Endothelial cell of hepatic sinusoid (primary cell): ENCODE results near the gene NCCRP1.

ENCODE experiments used
- in situ Hi-C: cut with HindIII; loops from 2 replicates; pipeline ENCODE4 v1.10.0; 2017; ENCODE audit warnings: low sequenced_read_pairs

NCCRP1 gene

DNA sequence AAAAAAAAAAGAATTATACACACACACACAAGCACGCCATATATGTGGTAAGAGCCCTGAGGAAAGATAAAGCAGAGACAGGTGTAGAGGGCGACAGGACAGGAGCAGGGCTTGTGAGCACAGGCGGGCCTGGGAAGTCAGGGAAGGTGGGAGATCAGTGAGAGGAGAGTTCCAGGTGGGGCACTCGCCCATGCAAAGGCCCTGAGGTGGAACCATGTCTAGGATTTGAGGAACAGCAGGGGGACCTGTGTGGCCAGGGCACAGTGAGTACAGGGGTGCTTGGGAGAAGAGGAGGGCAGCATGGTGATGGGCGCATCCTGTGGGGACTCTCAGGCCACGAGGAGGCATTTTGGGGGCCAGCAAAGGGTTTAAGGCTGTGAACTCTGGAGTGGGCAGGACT, 32.5 kb upstream of the NCCRP1 start:
- in situ Hi-C loops, result no loop called here

DNA sequence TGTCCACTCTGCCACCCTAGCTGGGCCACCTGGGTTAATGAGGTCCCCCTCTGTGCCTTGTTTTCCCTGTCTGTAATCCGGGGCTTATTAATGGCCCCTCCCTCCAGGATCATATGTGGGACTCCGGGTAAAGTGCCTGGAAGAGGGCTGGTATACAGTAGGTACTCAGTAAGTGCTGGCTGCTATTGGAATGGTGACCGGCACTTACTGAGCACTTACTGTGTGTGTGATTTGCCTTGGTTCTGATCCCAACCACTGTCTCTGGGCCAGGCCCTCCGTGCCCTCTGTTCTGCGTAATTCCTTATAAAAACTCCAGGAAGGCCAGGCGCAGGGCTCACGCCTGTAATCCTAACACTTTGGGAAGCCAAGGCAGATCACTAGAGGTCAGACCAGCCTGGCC, 30.9 kb upstream of the NCCRP1 start:
- in situ Hi-C loops, result no loop called here

DNA sequence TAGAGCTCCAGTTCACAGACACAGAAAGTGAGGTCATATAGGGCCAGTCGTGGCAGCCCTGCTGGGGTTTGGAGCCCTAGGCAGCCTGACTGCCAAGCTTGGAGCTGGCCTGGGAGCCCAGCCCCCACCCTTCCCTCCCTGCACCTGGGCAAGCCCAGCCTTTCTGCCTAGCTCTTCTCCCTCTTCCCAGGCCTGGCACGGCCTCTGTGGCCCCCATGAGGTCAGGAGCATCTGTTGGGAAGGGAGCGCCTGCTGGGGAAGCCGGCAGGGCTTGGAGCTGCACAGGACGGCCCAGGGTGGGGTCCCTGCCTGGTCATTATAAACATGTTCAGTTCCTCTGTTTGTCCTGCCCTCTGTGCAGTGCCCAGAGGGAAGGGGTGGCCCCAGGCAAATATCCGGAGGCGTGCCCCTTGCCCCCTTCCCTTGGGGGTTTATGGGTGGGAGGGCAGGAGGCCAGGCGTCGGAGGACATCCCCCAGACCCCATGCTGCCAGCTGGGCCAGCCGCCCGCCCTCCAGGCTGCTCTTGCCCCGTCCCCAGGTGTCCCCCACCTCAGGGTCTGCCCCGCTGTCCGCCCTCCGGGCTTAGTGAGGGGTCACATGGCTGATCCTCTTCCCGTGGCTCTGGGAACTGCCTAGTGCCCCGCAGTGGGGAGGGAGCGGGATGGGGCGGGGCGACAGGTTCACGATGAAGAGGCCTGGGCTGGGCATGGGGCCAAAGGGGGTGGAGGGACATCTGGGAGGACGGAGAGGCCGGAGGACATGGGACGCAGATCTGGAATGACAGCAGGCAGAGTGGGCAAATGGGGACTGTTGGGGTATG, 30.0 kb upstream of the NCCRP1 start:
- in situ Hi-C loops, result no loop called here

DNA sequence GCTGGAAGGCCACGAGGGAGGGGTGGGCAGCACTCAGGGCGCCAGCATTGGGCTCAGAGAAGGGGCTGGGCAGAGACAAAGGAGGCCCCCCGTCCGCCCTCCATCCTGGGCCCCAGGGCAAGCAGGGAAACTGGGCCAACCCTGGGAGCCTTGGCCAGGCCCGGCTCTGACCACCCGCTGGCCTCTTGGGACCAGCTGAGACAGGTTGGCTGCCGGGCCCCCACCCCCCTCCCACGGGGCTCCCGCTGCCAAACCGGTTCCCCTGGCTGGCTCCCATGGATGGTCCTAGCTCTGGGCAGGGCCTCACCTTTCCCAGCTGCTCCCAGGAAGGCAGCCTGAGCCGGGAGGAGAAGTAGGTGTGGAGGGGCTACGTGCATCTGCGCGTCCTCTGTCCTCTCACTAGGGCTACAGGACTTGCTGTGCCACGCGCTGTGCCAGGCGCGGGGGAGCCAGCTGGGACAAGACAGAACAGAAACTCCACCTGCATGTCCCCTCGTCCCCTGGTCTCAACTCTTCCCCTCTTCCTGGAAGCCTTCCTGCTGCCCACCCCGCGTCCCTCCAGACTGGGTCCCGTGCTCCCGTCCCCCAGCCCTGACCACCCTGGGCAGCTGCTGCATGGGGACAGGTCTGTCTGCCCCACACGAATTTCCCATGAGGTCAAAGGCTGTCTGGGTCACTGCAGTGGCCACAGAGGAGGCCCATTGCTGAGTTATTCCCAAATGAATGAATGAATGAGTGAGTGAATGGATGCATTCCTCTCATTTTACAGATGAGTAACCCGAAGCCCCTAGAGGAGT, 29.1 kb upstream of the NCCRP1 start:
- in situ Hi-C loops, result no loop called here

DNA sequence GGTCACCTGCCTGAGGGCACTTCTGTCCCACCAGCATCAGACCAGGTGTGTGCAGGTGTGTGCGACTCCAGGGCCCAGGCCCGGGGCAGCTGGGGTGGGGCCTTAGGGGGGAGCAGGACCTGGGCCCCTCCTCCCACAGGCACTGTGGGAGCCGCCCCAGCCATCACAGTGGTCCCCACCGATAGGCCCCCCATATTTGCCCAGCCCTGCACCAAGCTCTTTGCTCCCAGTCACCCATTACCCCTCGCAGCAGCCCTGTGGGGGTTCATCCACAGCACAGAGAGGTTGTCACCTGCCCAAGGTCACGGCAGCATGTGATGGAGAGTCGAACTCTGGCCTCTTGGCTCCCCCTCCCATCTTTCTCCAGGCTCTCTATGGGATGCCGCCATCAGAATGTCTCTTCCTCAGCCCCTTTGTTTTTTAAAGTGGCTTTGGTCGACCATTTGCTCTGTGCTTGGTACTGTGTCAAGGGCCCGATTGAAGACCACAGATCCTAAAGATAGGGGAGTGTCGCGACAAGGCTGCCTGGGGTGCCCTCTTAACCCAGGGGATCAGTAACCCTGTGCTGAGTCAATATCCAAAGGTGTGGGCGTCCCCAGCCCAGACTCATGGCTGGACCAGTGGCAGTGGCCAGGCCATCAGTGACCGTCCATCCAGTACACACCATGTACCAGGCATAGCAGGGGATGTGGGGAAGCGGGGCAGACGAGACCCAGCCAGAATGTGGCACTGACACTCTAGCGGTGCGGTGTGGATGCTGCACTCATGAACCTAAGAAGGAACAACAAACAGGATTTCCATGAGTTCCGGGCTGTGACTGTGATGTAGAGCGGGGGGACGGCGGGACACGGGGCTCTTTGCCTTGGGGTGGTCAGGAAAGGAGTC, 28.3 kb upstream of the NCCRP1 start:
- in situ Hi-C loops, result no loop called here

DNA sequence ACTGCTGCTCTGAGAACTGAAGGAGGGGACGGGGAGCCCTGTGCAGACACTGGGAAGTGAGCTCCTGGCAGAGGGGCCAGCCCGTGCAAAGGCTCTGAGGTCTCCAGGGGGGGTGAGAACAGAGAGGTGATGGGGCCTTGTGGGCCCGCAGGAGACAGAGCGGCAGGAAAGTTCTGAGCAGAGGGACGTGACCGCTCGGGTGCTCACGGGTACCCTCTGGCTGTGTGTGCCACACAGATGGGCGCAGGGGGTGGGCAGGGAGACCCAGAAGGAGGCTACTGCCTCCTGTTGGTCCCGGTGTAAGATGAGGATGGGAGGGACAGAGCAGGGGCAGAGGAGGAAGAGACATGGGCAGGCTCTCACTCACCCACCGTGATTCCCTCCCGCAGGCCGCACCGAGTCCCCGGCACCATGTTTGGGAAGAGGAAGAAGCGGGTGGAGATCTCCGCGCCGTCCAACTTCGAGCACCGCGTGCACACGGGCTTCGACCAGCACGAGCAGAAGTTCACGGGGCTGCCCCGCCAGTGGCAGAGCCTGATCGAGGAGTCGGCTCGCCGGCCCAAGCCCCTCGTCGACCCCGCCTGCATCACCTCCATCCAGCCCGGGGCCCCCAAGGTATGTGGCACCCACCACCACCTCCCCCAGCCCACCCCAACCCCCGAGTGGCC, 27.5 kb upstream of the NCCRP1 start:
- in situ Hi-C loops, result no loop called here

DNA sequence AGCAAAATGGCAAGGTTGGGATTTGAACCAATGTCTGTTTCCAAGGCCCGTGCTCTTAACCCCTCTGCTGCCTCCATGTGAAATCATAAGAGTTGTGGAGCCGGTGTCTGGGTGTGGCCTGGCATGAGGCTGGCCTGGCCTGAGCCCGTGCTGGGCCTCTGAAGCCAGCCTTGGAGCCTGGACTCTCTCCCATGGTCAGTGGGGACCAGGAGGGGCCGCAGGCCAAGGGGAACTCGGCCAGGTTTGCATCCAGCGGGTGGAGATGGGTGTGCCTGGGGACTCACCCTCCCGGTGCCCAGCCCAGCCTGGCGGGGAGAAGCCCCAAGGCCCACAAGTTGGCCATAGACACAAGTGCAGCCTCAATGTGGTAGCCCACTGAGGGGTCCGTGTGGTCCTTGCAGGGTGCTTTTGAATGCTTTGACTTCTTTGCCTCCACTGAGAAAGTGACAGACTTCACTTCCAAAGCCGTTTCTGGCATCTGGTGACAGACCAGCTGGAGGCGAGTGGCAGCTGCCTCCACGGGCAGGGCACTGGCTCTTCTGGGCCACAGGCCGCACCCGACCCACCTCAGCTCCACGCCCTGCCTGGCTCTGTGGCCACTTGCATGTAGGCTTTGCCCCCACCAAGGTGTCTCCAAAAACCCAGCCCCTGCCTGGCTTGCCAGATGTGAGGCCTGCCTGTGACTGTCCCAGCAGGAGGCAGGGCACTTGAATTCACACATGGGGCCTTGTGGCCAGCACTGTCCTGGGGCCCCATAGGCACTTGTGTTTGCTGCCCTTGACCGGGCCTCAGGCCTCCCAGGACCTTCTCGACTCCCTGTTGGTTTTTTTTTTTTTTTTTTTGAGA, 26.2 kb upstream of the NCCRP1 start:
- in situ Hi-C loops, result no loop called here

DNA sequence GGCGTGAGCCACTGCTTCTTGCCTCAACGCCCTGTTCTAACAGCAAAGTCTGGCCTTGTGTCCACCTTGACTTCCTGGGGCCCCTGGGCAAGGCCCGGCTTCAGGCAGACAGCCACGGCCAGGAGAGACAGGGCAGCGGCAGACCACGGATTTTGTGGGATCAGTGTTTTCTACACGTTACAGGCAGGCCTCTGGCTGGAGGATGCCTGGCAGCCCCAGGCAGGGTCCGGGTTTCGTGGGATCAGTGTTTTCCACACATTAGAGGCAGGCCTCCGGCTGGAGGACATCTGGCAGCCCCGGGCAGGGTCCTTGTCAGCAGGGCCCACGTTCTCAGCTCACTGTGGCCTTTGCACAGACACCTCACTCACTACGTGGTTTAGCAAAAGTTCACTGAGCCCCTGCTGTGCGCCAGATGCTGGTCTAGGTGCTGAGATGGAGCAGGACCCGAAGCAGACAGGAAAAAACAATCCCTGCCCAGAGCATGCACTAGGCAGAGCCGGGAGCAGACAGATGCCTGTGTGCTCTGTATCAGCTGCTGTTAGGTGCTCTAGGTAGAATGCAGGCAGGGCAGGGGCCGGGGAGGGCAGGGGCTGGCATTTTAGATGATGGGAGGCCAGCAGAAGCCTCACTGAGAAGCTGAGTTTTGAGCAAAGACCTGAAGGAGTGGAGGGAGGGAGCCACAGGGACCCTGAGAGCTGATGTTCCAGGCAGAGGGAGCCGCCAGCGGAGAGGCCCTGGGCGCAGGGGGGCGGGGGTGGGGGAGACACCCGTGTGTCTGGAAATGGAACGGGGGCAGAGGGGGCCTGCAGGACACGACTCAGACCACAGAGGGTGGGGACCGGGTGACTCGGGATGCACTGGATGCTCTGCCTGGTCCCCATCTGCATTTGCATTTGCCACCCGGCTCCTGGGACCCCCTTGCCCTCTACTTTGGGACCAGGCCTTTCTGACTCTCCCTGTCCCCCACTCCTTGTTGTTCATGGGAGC, 25.0 kb upstream of the NCCRP1 start:
- in situ Hi-C loops, result no loop called here

DNA sequence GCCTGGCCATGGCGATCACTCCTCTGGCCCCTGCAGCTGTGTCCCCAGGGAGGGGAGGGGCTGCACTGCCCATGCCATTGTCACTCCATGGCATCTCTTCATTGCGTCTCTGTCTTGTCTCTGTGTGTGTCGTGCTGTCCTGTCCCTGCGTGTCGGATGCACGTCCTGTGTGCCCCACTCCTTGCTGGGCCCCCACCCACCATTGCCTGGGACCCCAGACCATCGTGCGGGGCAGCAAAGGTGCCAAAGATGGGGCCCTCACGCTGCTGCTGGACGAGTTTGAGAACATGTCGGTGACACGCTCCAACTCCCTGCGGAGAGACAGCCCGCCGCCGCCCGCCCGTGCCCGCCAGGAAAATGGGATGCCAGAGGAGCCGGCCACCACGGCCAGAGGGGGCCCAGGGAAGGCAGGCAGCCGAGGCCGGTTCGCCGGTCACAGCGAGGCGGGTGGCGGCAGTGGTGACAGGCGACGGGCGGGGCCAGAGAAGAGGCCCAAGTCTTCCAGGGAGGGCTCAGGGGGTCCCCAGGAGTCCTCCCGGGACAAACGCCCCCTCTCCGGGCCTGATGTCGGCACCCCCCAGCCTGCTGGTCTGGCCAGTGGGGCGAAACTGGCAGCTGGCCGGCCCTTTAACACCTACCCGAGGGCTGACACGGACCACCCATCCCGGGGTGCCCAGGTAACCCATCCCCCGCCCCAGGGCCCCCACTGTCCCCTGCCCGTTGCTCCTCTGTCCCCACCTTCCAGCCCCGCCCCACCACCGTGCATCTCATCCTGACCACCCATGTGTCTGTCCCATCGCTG, 23.9 kb upstream of the NCCRP1 start:
- in situ Hi-C loops, result no loop called here

DNA sequence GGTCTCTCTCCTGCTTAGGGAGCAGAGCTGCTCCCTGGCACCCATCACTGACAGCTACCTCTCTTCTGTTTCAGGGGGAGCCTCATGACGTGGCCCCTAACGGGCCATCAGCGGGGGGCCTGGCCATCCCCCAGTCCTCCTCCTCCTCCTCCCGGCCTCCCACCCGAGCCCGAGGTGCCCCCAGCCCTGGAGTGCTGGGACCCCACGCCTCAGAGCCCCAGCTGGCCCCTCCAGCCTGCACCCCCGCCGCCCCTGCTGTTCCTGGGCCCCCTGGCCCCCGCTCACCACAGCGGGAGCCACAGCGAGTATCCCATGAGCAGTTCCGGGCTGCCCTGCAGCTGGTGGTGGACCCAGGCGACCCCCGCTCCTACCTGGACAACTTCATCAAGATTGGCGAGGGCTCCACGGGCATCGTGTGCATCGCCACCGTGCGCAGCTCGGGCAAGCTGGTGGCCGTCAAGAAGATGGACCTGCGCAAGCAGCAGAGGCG, 23.2 kb upstream of the NCCRP1 start:
- in situ Hi-C loops, result no loop called here

DNA sequence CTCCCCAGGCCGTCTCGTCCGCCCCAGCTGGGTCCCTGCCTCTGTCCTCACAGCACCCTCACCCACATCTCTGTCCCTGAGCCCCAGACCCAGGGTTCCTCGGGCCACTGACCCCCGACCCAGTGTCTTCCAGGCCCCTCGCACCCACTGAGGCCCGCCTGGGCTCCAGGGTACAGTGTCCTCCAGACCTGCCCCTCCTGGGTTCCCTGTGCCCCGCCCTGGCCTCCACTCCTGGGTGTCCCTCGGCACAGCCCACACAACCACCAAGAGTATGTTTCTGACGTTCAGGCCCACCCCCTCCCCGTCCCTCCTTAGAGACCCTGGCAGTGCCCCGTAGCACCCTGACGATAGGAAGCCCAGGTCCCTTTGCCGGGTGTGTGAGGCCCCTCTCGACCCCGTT, 22.6 kb upstream of the NCCRP1 start:
- in situ Hi-C loops, result no loop called here

DNA sequence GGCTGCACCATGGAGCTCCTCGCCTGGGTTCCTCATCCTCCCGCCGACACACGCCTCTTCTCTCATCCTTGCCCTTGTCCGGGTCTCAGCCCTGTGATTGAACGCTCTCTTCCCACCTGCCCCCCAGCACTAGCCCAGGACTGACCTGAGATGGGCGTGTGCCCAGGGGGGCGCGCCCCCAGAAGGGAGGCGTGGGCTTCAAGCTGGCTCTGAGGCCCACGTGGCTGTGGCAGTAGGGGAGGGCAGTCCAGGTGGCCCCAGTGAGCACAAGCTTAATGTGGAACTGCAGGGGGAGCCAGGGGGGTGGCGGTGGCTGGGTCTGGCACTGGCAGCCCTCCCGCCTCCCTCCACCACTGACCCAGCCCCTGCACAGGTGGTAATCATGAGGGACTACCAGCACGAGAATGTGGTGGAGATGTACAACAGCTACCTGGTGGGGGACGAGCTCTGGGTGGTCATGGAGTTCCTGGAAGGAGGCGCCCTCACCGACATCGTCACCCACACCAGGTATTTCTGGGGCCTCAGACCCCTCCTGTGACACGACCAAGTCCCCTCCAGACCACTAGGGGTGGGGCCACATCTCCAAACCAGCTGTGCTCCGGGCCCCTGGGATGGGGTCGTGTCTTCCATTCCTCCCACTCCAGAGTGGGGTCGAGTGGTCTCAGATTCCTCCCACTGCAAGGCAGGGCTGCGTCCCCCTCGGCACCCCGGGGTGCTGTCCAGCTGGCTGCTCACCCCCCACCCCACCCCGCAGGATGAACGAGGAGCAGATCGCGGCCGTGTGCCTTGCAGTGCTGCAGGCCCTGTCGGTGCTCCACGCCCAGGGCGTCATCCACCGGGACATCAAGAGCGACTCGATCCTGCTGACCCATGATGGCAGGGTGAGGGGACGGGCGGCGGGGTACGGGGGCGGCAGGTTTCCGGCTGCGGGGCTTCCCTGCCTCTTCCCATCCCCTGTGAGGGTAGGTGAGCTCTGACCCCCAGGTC, 21.9 kb upstream of the NCCRP1 start:
- in situ Hi-C loops, result no loop called here

DNA sequence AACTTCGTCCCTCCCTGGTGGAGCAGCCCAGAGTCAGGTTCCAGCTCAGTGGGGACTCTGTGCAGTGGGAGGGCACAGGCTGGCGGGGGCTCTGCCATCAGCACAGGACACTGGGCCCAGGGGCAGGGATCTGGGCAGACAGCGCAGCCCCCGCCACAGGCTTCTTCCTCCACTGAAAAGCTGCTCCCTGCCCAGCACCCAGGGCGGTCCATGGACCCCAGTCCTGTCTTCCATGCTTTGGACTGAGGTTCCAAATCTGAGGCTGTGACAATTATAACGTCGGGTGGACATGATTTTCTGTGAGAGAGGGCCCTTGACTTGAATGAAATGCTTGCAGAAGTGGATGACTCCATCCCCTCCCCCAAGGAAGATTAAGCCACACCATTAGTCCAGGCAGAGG, 21.2 kb upstream of the NCCRP1 start:
- in situ Hi-C loops, result no loop called here

DNA sequence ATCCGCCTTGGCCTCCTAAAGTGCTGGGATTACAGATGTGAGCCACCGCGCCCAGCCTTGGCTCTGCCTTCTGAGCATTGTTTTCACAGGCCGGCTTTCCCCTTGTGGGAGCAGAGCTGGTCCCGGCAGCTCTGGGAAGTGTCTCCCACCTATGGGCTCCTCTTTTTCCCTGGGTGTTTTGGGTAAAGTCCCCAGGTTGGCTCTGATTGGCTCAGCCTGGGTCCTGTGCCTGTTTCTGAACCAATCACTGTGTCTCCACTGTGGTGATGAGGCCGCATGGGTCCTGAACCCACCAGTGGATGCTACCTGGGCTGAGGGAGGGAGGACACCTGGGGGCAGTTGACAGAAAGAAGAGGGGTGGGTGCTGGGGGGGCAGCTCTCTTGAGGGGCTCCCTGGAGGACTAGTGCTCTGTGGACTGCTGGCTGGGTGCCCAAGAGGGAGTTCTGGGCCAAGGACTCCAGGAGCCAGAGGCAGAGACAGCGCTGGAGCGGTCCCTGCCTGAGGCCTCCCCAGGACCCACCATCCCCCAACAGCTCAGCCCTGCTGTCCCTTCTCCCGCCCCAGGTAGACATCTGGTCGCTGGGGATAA, 19.6 kb upstream of the NCCRP1 start:
- in situ Hi-C loops, result no loop called here

DNA sequence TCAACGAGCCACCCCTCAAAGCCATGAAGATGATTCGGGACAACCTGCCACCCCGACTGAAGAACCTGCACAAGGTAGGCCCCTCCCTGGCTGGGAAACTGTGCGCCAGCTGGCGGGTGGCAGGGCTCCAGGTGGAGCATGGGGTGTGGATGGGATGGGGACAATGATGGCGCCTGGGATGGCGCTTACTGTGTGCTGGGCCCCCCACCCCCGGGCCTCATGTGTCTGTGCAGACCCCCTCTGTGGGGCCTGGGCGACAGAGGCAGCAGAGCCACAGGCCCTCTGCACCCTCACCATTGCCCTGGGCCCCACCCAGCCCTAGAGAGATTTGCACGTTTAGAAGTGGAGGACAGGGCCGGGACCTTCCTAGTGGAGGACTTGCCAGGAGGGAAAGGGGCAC, 19.0 kb upstream of the NCCRP1 start:
- in situ Hi-C loops, result no loop called here
